Astrocyte (in vitro differentiated cells and primary cell): Measurements from ENCODE around the gene MMP14.

Source experiments
- CTCF ChIP-seq: IDR thresholded peaks from 2 replicates; pipeline ENCODE4 v1.5.1; 2011; ENCODE audit warnings: low read depth, mild to moderate bottlenecking, inconsistent platforms, low read length, moderate library complexity; ENCODE audit not compliant: insufficient read depth
- EZH2 ChIP-seq: IDR thresholded peaks from 2 replicates; pipeline ENCODE4 v1.6.1; 2012; ENCODE audit warnings: mild to moderate bottlenecking, low read length, inconsistent platforms; ENCODE audit not compliant: insufficient read depth

GRCh38 chr14:22791301-22791700 lies 45.1 kb upstream of the MMP14 start:
- no peak for TF ChIP-seq EZH2
- no peak for TF ChIP-seq CTCF
